BJ (cell line): Measurements from ENCODE around the gene EDC4. TPM values are rescaled to one million over a fixed set of nuclear protein-coding genes. Genes with fewer than 3 reads are reported as not detected.
"Not testable (repeated sequence)": the region's sequence is repeated elsewhere in the genome, so short reads cannot be mapped to it uniquely, and the experiment has no call there.

Experiments
- CTCF ChIA-PET: fragments of 350-600 bp; formaldehyde crosslinking; extraction: SDS; loops from one replicate; lab custom pipeline; 2021; ENCODE audit warnings: antibody characterized with exemption, inconsistent platforms; lab: Yijun Ruan, JAX
- POLR2A ChIA-PET: fragments of 300-600 bp; sonication (Branson Sonifier 250); formaldehyde crosslinking; extraction: SDS; loops from one replicate; lab custom pipeline; 2021; ENCODE audit warnings: antibody characterized with exemption; lab: Charles Lee
- DNase-seq: peaks from one replicate; pipeline ENCODE4 v3.0.0-alpha.2; 2011; ENCODE audit warnings: low read depth
- H3K27me3 ChIP-seq: 2 replicates; pipeline ENCODE4 v1.6.0; 2011; ENCODE audit warnings: low read length; ENCODE audit not compliant: control insufficient read depth, insufficient read depth
- H3K36me3 ChIP-seq: 2 replicates; pipeline ENCODE4 v1.5.1; 2011; ENCODE audit warnings: low read length; ENCODE audit not compliant: control insufficient read depth, insufficient read depth
- H3K4me3 ChIP-seq: 2 replicates; pipeline ENCODE4 v1.5.1; 2011; ENCODE audit warnings: low read depth, mild to moderate bottlenecking, control low read depth, low read length
- CTCF ChIP-seq: IDR thresholded peaks from 2 replicates; pipeline ENCODE4 v1.5.1; 2011; ENCODE audit warnings: low read depth, mild to moderate bottlenecking, control low read depth, inconsistent platforms, low read length, moderate library complexity; ENCODE audit not compliant: insufficient read depth
- polyA plus RNA-seq: library from polyadenylated mRNA; depleted of rRNA; stranded (reverse); fragments of >200 nt; gene quantifications from 2 replicates; pipeline ENCODE4 v1.2.3, GENCODE V29; 2011

Gene EDC4
- polyA plus RNA-seq, 1 experiment: 27.4 TPM

GRCh38 chr16:67862623-67863583, 9.9 kb upstream of the EDC4 start:
- Histone ChIP-seq H3K4me3 (no peak overlapping the region), H3K27me3 (no peaks in the 10 kb centered on the region), H3K36me3 (peaks cover 7% of the 10 kb centered on the region)
- ChIA-PET CTCF (interaction anchor here (0.7 to 3.0 kb wide), 12 partner anchors 18 to 342 kb away, joined by 3 to 23 read pairs (median 4); partner anchors contain the start of gene NRN1L), POLR2A (no interaction called here)
- no peak for TF ChIP-seq CTCF
- no peak for DNase-seq

- H3K36me3 ChIP-seq: peaks cover 12% of the 10 kb centered on the region
- CTCF ChIA-PET: interaction anchor here (1.1 to 3.0 kb wide), 5 partner anchors 48 to 343 kb away, joined by 3 to 23 read pairs (median 5); no protein-coding TSS in a partner anchor
- POLR2A ChIA-PET, H3K27me3 ChIP-seq, DNase-seq, H3K4me3 ChIP-seq: not testable (repeated sequence)
These were observed 8.8 kb upstream of the EDC4 start for GRCh38 chr16:67864044-67864443.

- ChIA-PET POLR2A (no interaction called here), CTCF (interaction anchor here (1.0 to 2.1 kb wide), 3 partner anchors 19 to 344 kb away, joined by 3 to 17 read pairs (median 5); no protein-coding TSS in a partner anchor)
- H3K36me3 ChIP-seq: peaks cover 12% of the 10 kb centered on the region
- TF ChIP-seq CTCF: no peak
- no peaks in the 10 kb centered on the region for H3K27me3 ChIP-seq
- no peak for DNase-seq
- H3K4me3 ChIP-seq: no peak overlapping the region
These were observed 8.3 kb upstream of the EDC4 start for GRCh38 chr16:67864594-67864993.

GRCh38 chr16:67865318-67865717, 7.5 kb upstream of the EDC4 start:
- POLR2A ChIA-PET: no interaction called here
- Histone ChIP-seq H3K4me3 (no peak overlapping the region), H3K36me3 (peaks cover 16% of the 10 kb centered on the region), H3K27me3 (no peaks in the 10 kb centered on the region)
- DNase-seq: no peak
- CTCF ChIA-PET: interaction anchor here (0.6 to 2.1 kb wide), 3 partner anchors 19 to 49 kb away, joined by 3 to 17 read pairs (median 3); no protein-coding TSS in a partner anchor
- peak; percentile 46 for TF ChIP-seq CTCF

GRCh38 chr16:67868290-67868689, 4.6 kb upstream of the EDC4 start:
- ChIA-PET CTCF (interaction anchor here (0.9 to 3.5 kb wide), 4 partner anchors 15 to 348 kb away, joined by 3 to 16 read pairs (median 6); partner anchors contain the start of gene NRN1L), POLR2A (no interaction called here)
- no peak for TF ChIP-seq CTCF
- DNase-seq: no peak
- Histone ChIP-seq H3K36me3 (peaks cover 21% of the 10 kb centered on the region), H3K27me3 (no peaks in the 10 kb centered on the region), H3K4me3 (no peak overlapping the region)
